Parathyroid adenoma (tissue), 2 donors: ENCODE results near the gene PTPRJ.
"Not testable (repeated sequence)": the region's sequence is repeated elsewhere in the genome, so short reads cannot be mapped to it uniquely, and the experiment has no call there.

Experiments
- H2AFZ ChIP-seq: fragments of 300-600 bp; sonication (generic); one replicate; pipeline ENCODE4 v1.7.0; 2017; ENCODE audit warnings: antibody characterized with exemption, mild to moderate bottlenecking
- H3K27ac ChIP-seq: fragments of 300-600 bp; sonication (generic); one replicate; pipeline ENCODE4 v1.7.0; 2017
- H3K27me3 ChIP-seq: fragments of 300-600 bp; sonication (generic); one replicate; pipeline ENCODE4 v1.7.0; 2017; ENCODE audit warnings: low read length; ENCODE audit not compliant: control insufficient read depth, insufficient read depth
- H3K36me3 ChIP-seq: fragments of 300-600 bp; sonication (generic); one replicate; pipeline ENCODE4 v1.7.0; 2017; ENCODE audit warnings: low read length; ENCODE audit not compliant: control insufficient read depth, insufficient read depth
- H3K4me1 ChIP-seq: fragments of 300-600 bp; sonication (generic); one replicate; pipeline ENCODE4 v1.7.0; 2017; ENCODE audit warnings: control low read depth
- H3K4me2 ChIP-seq: fragments of 300-600 bp; sonication (generic); one replicate; pipeline ENCODE4 v1.7.0; 2017; ENCODE audit warnings: low read length
- H3K4me3 ChIP-seq: fragments of 300-600 bp; sonication (generic); one replicate; pipeline ENCODE4 v1.7.0; 2017; ENCODE audit warnings: low read depth, low read length
- H3K79me2 ChIP-seq: fragments of 300-600 bp; sonication (generic); one replicate; pipeline ENCODE4 v1.7.0; 2017; ENCODE audit warnings: control low read depth
- H3K9ac ChIP-seq: fragments of 300-600 bp; sonication (generic); one replicate; pipeline ENCODE4 v1.7.0; 2017; ENCODE audit warnings: mild to moderate bottlenecking
- H3K9me3 ChIP-seq: fragments of 300-600 bp; sonication (generic); one replicate; pipeline ENCODE4 v1.7.0; 2017; ENCODE audit warnings: low read length; ENCODE audit not compliant: control insufficient read depth
- CTCF ChIP-seq: fragments of 300-600 bp; sonication (generic); IDR thresholded peaks from one replicate; pipeline ENCODE4 v1.7.0; 2017; ENCODE audit warnings: antibody characterized with exemption, mild to moderate bottlenecking
- donor health status: primary hyperparathyroidism.

PTPRJ gene

GRCh38 chr11:48019595-48019994, 39.2 kb downstream of the PTPRJ start:
- Histone ChIP-seq H3K36me3 (no peaks in the 10 kb centered on the region), H3K27me3 (no peaks in the 10 kb centered on the region), H3K9ac (no peak overlapping the region), H3K79me2 (no peaks in the 10 kb centered on the region), H3K27ac (no peak overlapping the region), H3K4me1 (peaks cover 6% of the 10 kb centered on the region), H3K4me3 (no peak overlapping the region), H3K9me3 (no peaks in the 10 kb centered on the region), H2AFZ (no peak overlapping the region), H3K4me2 (no peak overlapping the region)
- no peak for TF ChIP-seq CTCF

- no peak for TF ChIP-seq CTCF
- Histone ChIP-seq H3K9ac (no peak overlapping the region), H3K4me2 (no peak overlapping the region), H3K27ac (no peak overlapping the region), H2AFZ (no peak overlapping the region), H3K27me3 (no peaks in the 10 kb centered on the region), H3K4me1 (peaks cover 6% of the 10 kb centered on the region), H3K79me2 (no peaks in the 10 kb centered on the region), H3K4me3 (no peak overlapping the region), H3K9me3 (no peaks in the 10 kb centered on the region), H3K36me3 (no peaks in the 10 kb centered on the region)
Measured at GRCh38 chr11:48020092-48020755, 39.9 kb downstream of the PTPRJ start.

- H3K4me3 ChIP-seq, H3K9ac ChIP-seq, H2AFZ ChIP-seq, H3K4me1 ChIP-seq, H3K36me3 ChIP-seq, H3K27me3 ChIP-seq, H3K4me2 ChIP-seq, H3K27ac ChIP-seq, H3K9me3 ChIP-seq, H3K79me2 ChIP-seq: not testable (repeated sequence)
Measured at GRCh38 chr11:48021201-48021820, 41.0 kb downstream of the PTPRJ start.

GRCh38 chr11:48022445-48022844, 42.1 kb downstream of the PTPRJ start:
- peaks cover 3% of the 10 kb centered on the region for H3K4me1 ChIP-seq
- TF ChIP-seq CTCF = no peak
- H2AFZ ChIP-seq = no peak overlapping the region
- H3K4me2 ChIP-seq = no peak overlapping the region
- H3K27ac ChIP-seq = no peak overlapping the region
- no peaks in the 10 kb centered on the region for H3K27me3 ChIP-seq
- no peak overlapping the region for H3K9ac ChIP-seq
- no peaks in the 10 kb centered on the region for H3K9me3 ChIP-seq
- no peaks in the 10 kb centered on the region for H3K79me2 ChIP-seq
- H3K36me3 ChIP-seq = no peaks in the 10 kb centered on the region
- no peak overlapping the region for H3K4me3 ChIP-seq

- not testable (repeated sequence) for H3K9me3 ChIP-seq, H3K4me2 ChIP-seq, H2AFZ ChIP-seq, H3K27ac ChIP-seq, H3K27me3 ChIP-seq, H3K36me3 ChIP-seq, H3K4me3 ChIP-seq, H3K9ac ChIP-seq, H3K79me2 ChIP-seq, H3K4me1 ChIP-seq
Measured at GRCh38 chr11:48023608-48024007, 43.2 kb downstream of the PTPRJ start.
